Mesenchymal stem cell (in vitro differentiated cells and primary cell): ENCODE measurements around the gene CEL. TPM values are rescaled to one million over a fixed set of nuclear protein-coding genes. Genes with fewer than 3 reads are reported as not detected.
"Not testable (repeated sequence)": the region's sequence is repeated elsewhere in the genome, so short reads cannot be mapped to it uniquely, and the experiment has no call there.

Source experiments
- DNase-seq: peaks from one replicate; pipeline ENCODE4 v3.0.0-alpha.2; 2013
- H2AFZ ChIP-seq: one replicate; pipeline ENCODE4 v1.6.1; 2013; ENCODE audit warnings: low read depth, mild to moderate bottlenecking, control low read depth, inconsistent platforms, low read length, moderate library complexity
- H2AK5ac ChIP-seq: 2 replicates; pipeline ENCODE4 v1.6.1; 2013; ENCODE audit warnings: low read length, moderate library complexity, mild to moderate bottlenecking, inconsistent platforms; ENCODE audit not compliant: severe bottlenecking
- H2BK120ac ChIP-seq: one replicate; pipeline ENCODE4 v1.6.1; 2013; ENCODE audit warnings: low read depth, mild to moderate bottlenecking, inconsistent platforms, low read length, moderate library complexity
- H2BK12ac ChIP-seq, 2 experiments: one replicate each; pipeline ENCODE4 v1.6.1; 2013; ENCODE audit warnings: inconsistent platforms in 2 of 2, low read length in 2 of 2, mild to moderate bottlenecking in 2 of 2, moderate library complexity in 2 of 2, control low read depth in 1 of 2
- H2BK15ac ChIP-seq: one replicate; pipeline ENCODE4 v1.6.1; 2013; ENCODE audit warnings: mild to moderate bottlenecking, low read depth, inconsistent platforms; ENCODE audit not compliant: poor library complexity, severe bottlenecking
- H2BK5ac ChIP-seq: 2 replicates; pipeline ENCODE4 v1.6.1; 2013; ENCODE audit warnings: low read depth, mild to moderate bottlenecking, low read length, control low read depth, inconsistent platforms; ENCODE audit not compliant: poor library complexity, severe bottlenecking
- H3K14ac ChIP-seq, 2 experiments: one replicate each; pipeline ENCODE4 v1.6.1; 2013; ENCODE audit warnings: inconsistent platforms in 2 of 2, low read length in 2 of 2, control low read depth in 1 of 2, mild to moderate bottlenecking in 1 of 2, moderate library complexity in 1 of 2
- H3K18ac ChIP-seq, 2 experiments: one replicate each; pipeline ENCODE4 v1.6.1; 2013; ENCODE audit warnings: inconsistent platforms in 2 of 2, low read length in 2 of 2, control low read depth in 1 of 2, low read depth in 1 of 2, mild to moderate bottlenecking in 1 of 2
- H3K23ac ChIP-seq, 2 experiments: one replicate each; pipeline ENCODE4 v1.6.1; 2013; ENCODE audit warnings: inconsistent platforms in 2 of 2, low read length in 2 of 2, mild to moderate bottlenecking in 2 of 2, moderate library complexity in 2 of 2, control low read depth in 1 of 2
- H3K27ac ChIP-seq: 2 replicates; pipeline ENCODE4 v1.5.1; 2013; ENCODE audit warnings: mild to moderate bottlenecking, moderate library complexity, low read length, control low read depth, inconsistent platforms; ENCODE audit not compliant: poor library complexity, severe bottlenecking
- H3K27me3 ChIP-seq, 2 experiments: 2 replicates each; pipeline versions ENCODE4 v1.6.1 to v1.7.0; 2013; ENCODE audit warnings: low read length in 2 of 2, mild to moderate bottlenecking in 2 of 2, moderate library complexity in 2 of 2, control low read depth in 1 of 2, inconsistent platforms in 1 of 2; ENCODE audit not compliant: control insufficient read depth in 1 of 2, insufficient read depth in 1 of 2
- H3K36me3 ChIP-seq, 2 experiments: 2 replicates each; pipeline versions ENCODE4 v1.6.1 to v1.7.0; 2013; ENCODE audit warnings: low read length in 2 of 2, control low read depth in 1 of 2, inconsistent platforms in 1 of 2, low read depth in 1 of 2, mild to moderate bottlenecking in 1 of 2; ENCODE audit not compliant: insufficient read depth in 2 of 2, control insufficient read depth in 1 of 2
- H3K4ac ChIP-seq, 2 experiments: one replicate each; pipeline ENCODE4 v1.6.1; 2013; ENCODE audit warnings: inconsistent platforms in 2 of 2, low read length in 2 of 2, mild to moderate bottlenecking in 2 of 2, moderate library complexity in 2 of 2, control low read depth in 1 of 2, low read depth in 1 of 2
- H3K4me1 ChIP-seq: 2 replicates; pipeline ENCODE4 v1.6.1; 2013; ENCODE audit warnings: low read depth, low read length, control low read depth; ENCODE audit not compliant: control insufficient read depth, insufficient read depth
- H3K4me2 ChIP-seq: 2 replicates; pipeline ENCODE4 v1.6.1; 2013; ENCODE audit warnings: low read length, mild to moderate bottlenecking, inconsistent platforms; ENCODE audit not compliant: poor library complexity, severe bottlenecking
- H3K4me3 ChIP-seq, 2 experiments: 2 replicates each; pipeline versions ENCODE4 v1.5.1 to v1.7.0; 2013; ENCODE audit warnings: low read length in 2 of 2, mild to moderate bottlenecking in 2 of 2, control low read depth in 1 of 2, low read depth in 1 of 2; ENCODE audit not compliant: insufficient read depth in 1 of 2
- H3K79me1 ChIP-seq: replicated peaks from 2 replicates; pipeline ENCODE4 v1.6.1; 2013; ENCODE audit warnings: mild to moderate bottlenecking, control low read depth, low read length, inconsistent platforms; ENCODE audit not compliant: poor library complexity, severe bottlenecking
- H3K9ac ChIP-seq: 2 replicates; pipeline ENCODE4 v1.7.0; 2013; ENCODE audit warnings: mild to moderate bottlenecking, low read length, moderate library complexity
- H3K9me3 ChIP-seq: 2 replicates; pipeline ENCODE4 v1.7.0; 2013; ENCODE audit warnings: mild to moderate bottlenecking, low read length; ENCODE audit not compliant: control insufficient read depth
- H4K8ac ChIP-seq: one replicate; pipeline ENCODE4 v1.6.1; 2013; ENCODE audit warnings: inconsistent platforms, mild to moderate bottlenecking, low read length, moderate library complexity
- H4K91ac ChIP-seq: one replicate; pipeline ENCODE4 v1.6.1; 2013; ENCODE audit warnings: mild to moderate bottlenecking, low read length, inconsistent platforms
- WGBS: methylation state at CpG from one replicate; pipeline ENCODE4 v1.1.7; 2013; ENCODE audit warnings: mixed read lengths; 5-methylcytosine and 5-hydroxymethylcytosine counted together
- polyA plus RNA-seq, 2 experiments: library from polyadenylated mRNA; stranded (reverse); fragments of 200-250 nt; gene quantifications; one replicate each; pipeline ENCODE4 v1.2.3, GENCODE V29; 2013

The CEL gene
- 0.57 TPM for polyA plus RNA-seq (2013, experiment 1 of 2)
- polyA plus RNA-seq (2013, experiment 2 of 2), result 0.55 TPM

- not testable (repeated sequence) for H2BK5ac ChIP-seq, H3K4ac ChIP-seq, DNase-seq, H3K4me3 ChIP-seq, H2BK120ac ChIP-seq, H3K27ac ChIP-seq, H3K23ac ChIP-seq, H3K14ac ChIP-seq, H2BK15ac ChIP-seq, H2AFZ ChIP-seq, H3K9me3 ChIP-seq, H3K27me3 ChIP-seq, H3K4me2 ChIP-seq, H4K8ac ChIP-seq, H3K79me1 ChIP-seq, H2BK12ac ChIP-seq
- peak within 1 kb of the TSS; percentile 2 to 49 for H3K18ac ChIP-seq
- peak within 1 kb of the TSS; percentile 48 for H3K9ac ChIP-seq
- peaks cover 20% of the 10 kb centered on the region for H3K4me1 ChIP-seq
- WGBS, result 88% methylated on average over 2 of the region's 9 CpGs
- H2AK5ac ChIP-seq, result peak within 1 kb of the TSS; percentile 68
- peaks cover 19 to 49% of the 10 kb centered on the region in 2 experiments for H3K36me3 ChIP-seq
- H4K91ac ChIP-seq, result peak within 1 kb of the TSS; percentile 12
Measured at GRCh38 chr9:133061764-133062145, at the start of gene CEL. TSS of gene CEL (plus strand) at chr9:133061981. CDS start at chr9:133062003, 22 bp downstream.

GRCh38 chr9:133014696-133015095 is 47.1 kb upstream of the CEL start:
- H2BK120ac ChIP-seq, result no peak overlapping the region
- H3K79me1 ChIP-seq, result no peaks in the 10 kb centered on the region
- no peak overlapping the region for H2AK5ac ChIP-seq
- H3K14ac ChIP-seq, result no peak overlapping the region
- H2BK12ac ChIP-seq, result no peak overlapping the region
- no peak overlapping the region for H3K18ac ChIP-seq
- H2AFZ ChIP-seq, result no peak overlapping the region
- H3K4me2 ChIP-seq, result no peak overlapping the region
- no peaks in the 10 kb centered on the region for H3K4me1 ChIP-seq
- no peak overlapping the region for H2BK15ac ChIP-seq
- 100% methylated on average over 4 of the region's 5 CpGs for WGBS
- no peak overlapping the region for H3K4ac ChIP-seq
- peaks cover 19% of the 10 kb centered on the region for H3K9me3 ChIP-seq
- H3K36me3 ChIP-seq, result no peaks in the 10 kb centered on the region
- H4K8ac ChIP-seq, result no peak overlapping the region
- H3K27me3 ChIP-seq, result peaks cover 9 to 22% of the 10 kb centered on the region in 2 experiments
- no peak overlapping the region for H3K27ac ChIP-seq
- no peak overlapping the region for H3K4me3 ChIP-seq
- no peak overlapping the region for H3K9ac ChIP-seq
- H4K91ac ChIP-seq, result no peak overlapping the region
- H3K23ac ChIP-seq, result no peak overlapping the region
- H2BK5ac ChIP-seq, result no peak overlapping the region
- no peak for DNase-seq

- no peak overlapping the region for H3K4me2 ChIP-seq
- peak overlapping the region; percentile 50 for H4K91ac ChIP-seq
- no peak overlapping the region for H3K14ac ChIP-seq
- no peaks in the 10 kb centered on the region for H3K9me3 ChIP-seq
- H3K27ac ChIP-seq, result no peak overlapping the region
- H2BK5ac ChIP-seq, result no peak overlapping the region
- H3K27me3 ChIP-seq, result peaks cover 0 to 4% of the 10 kb centered on the region in 2 experiments
- peaks cover 1% of the 10 kb centered on the region for H3K4me1 ChIP-seq
- no peaks in the 10 kb centered on the region for H3K36me3 ChIP-seq
- no peak overlapping the region for H2BK15ac ChIP-seq
- H2BK12ac ChIP-seq, result no peak overlapping the region
- no peaks in the 10 kb centered on the region for H3K79me1 ChIP-seq
- DNase-seq, result no peak
- peak overlapping the region in 1 of 2 experiments; percentile 35 for H3K4ac ChIP-seq
- no peak overlapping the region for H3K18ac ChIP-seq
- no peak overlapping the region for H2BK120ac ChIP-seq
- peak overlapping the region; percentile 84 for H4K8ac ChIP-seq
- no peak overlapping the region for H3K4me3 ChIP-seq
- no peak overlapping the region for H3K23ac ChIP-seq
- no peak overlapping the region for H2AK5ac ChIP-seq
- no peak overlapping the region for H3K9ac ChIP-seq
- H2AFZ ChIP-seq, result no peak overlapping the region
- 85% methylated on average over 26 of the region's 26 CpGs for WGBS
Measured at GRCh38 chr9:133023117-133023890, 38.5 kb upstream of the CEL start.

GRCh38 chr9:133026426-133026825 is 35.4 kb upstream of the CEL start:
- Histone ChIP-seq H2AFZ (no peak overlapping the region), H2AK5ac (no peak overlapping the region), H3K23ac (no peak overlapping the region), H3K27ac (no peak overlapping the region), H4K91ac (no peak overlapping the region), H3K14ac (no peak overlapping the region), H3K9me3 (no peaks in the 10 kb centered on the region), H3K4me2 (no peak overlapping the region), H2BK15ac (no peak overlapping the region), H4K8ac (no peak overlapping the region), H3K79me1 (peaks cover 6% of the 10 kb centered on the region), H3K9ac (no peak overlapping the region), H3K27me3 (peaks cover 0 to 4% of the 10 kb centered on the region in 2 experiments), H3K36me3 (no peaks in the 10 kb centered on the region), H2BK120ac (no peak overlapping the region), H2BK12ac (no peak overlapping the region), H3K4me3 (no peak overlapping the region), H2BK5ac (no peak overlapping the region), H3K4ac (no peak overlapping the region), H3K18ac (no peak overlapping the region), H3K4me1 (peaks cover 5% of the 10 kb centered on the region)
- 72% methylated on average over 3 of the region's 3 CpGs for WGBS
- DNase-seq, result no peak
